ENCODE data around the gene NELFE.
"Not testable (repeated sequence)": the region's sequence is repeated elsewhere in the genome, so short reads cannot be mapped to it uniquely, and the experiment has no call there.

DNA sequence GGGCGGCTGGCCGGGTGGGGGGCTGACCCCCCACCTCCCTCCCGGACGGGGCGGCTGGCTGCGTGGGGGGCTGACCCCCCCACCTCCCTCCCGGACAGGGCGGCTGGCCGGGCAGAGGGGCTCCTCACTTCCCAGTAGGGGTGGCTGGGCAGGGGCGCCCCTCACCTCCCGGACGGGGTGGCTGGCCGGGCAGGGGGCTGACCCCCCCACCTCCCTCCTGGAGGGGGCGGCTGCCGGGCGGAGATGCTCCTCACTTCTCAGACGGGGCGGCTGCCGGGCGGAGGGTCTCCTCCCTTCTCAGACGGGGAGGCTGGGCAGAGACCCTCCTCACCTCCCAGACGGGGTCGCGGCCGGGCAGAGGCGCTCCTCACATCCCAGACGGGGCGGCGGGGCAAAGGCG is 17.3 kb upstream of the NELFE start:
- TF ChIP-seq CTCF, POLR2A, POLR2AphosphoS5 (IDR thresholded peaks at IDR 0.05): not testable (repeated sequence)
